ENCODE results near the gene CEP128. TPM values are rescaled to one million over a fixed set of nuclear protein-coding genes. Genes with fewer than 3 reads are reported as not detected.

Gene CEP128
- total RNA-seq, 1 experiment from 2014 or later, result 12.0 TPM

DNA sequence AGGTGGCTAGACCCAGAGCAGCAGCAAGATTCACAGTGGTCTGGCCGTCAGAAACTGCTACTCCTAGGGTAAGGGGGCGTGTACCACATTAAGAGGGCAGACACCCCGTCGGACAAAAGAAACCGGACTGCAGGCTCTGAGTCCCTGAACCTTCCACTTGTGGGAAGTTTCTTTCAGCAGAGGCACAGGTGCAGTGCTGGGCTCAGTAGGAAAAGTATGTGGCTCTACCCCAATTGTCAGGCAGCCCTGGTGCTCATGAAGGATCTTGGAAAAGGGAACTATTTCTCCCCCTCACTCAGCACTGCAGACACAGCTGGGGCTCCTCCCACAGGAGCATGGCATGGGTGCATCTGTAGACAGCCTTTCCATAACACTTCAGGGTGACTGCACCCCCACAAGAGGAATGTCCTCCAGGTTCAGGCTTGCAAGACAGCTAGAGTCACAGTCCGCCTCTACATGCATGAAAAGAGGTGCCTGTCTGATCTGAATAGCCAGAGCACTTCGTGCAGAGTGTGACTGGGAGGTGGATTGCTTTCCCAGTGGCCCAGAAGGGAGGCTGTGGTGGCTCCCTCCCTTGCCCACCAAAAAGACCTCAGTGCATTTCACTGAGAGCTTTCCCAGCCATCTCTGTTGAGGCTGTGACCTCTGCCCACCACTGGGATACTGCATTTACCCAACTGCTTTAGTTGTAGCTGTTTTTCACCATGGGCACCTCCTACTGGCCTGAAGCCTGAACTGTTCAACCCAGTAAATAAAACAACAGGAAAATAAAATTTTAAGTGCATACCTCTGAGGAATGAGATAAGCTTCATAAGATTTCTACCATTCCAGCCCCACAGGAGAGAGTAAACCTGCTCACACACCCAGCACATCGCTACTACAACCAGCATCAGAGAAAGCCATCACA lies 14.2 kb downstream of the CEP128 start:
- TF ChIP-seq JUN (CRISPR knock-in tag; IDR thresholded peaks at IDR 0.05) (no peak), PRRX2 (CRISPR knock-in tag; IDR thresholded peaks at IDR 0.05) (no peak), SOX15 (CRISPR knock-in tag; IDR thresholded peaks at IDR 0.05) (no peak), ZNF416 (CRISPR knock-in tag; IDR thresholded peaks at IDR 0.05) (no peak), EMX1 (CRISPR knock-in tag; IDR thresholded peaks at IDR 0.05) (no peak), TEAD1 (CRISPR knock-in tag; IDR thresholded peaks at IDR 0.05) (no peak), JAZF1 (CRISPR knock-in tag; IDR thresholded peaks at IDR 0.05) (no peak), NR2C2 (CRISPR knock-in tag; IDR thresholded peaks at IDR 0.05) (no peak), TP53 (CRISPR knock-in tag; IDR thresholded peaks at IDR 0.05) (no peak), ZNF281 (CRISPR knock-in tag; IDR thresholded peaks at IDR 0.05) (no peak), ESRRA (CRISPR knock-in tag; IDR thresholded peaks at IDR 0.05; ENCODE audit: borderline replicate concordance) (no peak), CBFB (CRISPR knock-in tag; IDR thresholded peaks at IDR 0.05; ENCODE audit: low read depth) (no peak), ATF1 (CRISPR knock-in tag; IDR thresholded peaks at IDR 0.05) (no peak), ZSCAN18 (CRISPR knock-in tag; IDR thresholded peaks at IDR 0.05) (no peak)
- TF ChIP-seq, protein P1, sequence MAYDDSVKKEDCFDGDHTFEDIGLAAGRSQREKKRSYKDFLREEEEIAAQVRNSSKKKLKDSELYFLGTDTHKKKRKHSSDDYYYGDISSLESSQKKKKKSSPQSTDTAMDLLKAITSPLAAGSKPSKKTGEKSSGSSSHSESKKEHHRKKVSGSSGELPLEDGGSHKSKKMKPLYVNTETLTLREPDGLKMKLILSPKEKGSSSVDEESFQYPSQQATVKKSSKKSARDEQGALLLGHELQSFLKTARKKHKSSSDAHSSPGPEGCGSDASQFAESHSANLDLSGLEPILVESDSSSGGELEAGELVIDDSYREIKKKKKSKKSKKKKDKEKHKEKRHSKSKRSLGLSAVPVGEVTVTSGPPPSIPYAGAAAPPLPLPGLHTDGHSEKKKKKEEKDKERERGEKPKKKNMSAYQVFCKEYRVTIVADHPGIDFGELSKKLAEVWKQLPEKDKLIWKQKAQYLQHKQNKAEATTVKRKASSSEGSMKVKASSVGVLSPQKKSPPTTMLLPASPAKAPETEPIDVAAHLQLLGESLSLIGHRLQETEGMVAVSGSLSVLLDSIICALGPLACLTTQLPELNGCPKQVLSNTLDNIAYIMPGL (CRISPR knock-in tag; IDR thresholded peaks at IDR 0.05), result no peak
- TF ChIP-seq, protein P2, sequence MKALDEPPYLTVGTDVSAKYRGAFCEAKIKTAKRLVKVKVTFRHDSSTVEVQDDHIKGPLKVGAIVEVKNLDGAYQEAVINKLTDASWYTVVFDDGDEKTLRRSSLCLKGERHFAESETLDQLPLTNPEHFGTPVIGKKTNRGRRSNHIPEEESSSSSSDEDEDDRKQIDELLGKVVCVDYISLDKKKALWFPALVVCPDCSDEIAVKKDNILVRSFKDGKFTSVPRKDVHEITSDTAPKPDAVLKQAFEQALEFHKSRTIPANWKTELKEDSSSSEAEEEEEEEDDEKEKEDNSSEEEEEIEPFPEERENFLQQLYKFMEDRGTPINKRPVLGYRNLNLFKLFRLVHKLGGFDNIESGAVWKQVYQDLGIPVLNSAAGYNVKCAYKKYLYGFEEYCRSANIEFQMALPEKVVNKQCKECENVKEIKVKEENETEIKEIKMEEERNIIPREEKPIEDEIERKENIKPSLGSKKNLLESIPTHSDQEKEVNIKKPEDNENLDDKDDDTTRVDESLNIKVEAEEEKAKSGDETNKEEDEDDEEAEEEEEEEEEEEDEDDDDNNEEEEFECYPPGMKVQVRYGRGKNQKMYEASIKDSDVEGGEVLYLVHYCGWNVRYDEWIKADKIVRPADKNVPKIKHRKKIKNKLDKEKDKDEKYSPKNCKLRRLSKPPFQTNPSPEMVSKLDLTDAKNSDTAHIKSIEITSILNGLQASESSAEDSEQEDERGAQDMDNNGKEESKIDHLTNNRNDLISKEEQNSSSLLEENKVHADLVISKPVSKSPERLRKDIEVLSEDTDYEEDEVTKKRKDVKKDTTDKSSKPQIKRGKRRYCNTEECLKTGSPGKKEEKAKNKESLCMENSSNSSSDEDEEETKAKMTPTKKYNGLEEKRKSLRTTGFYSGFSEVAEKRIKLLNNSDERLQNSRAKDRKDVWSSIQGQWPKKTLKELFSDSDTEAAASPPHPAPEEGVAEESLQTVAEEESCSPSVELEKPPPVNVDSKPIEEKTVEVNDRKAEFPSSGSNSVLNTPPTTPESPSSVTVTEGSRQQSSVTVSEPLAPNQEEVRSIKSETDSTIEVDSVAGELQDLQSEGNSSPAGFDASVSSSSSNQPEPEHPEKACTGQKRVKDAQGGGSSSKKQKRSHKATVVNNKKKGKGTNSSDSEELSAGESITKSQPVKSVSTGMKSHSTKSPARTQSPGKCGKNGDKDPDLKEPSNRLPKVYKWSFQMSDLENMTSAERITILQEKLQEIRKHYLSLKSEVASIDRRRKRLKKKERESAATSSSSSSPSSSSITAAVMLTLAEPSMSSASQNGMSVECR (CRISPR knock-in tag; IDR thresholded peaks at IDR 0.05; ENCODE audit: borderline replicate concordance), result no peak
- TF ChIP-seq, protein P3, sequence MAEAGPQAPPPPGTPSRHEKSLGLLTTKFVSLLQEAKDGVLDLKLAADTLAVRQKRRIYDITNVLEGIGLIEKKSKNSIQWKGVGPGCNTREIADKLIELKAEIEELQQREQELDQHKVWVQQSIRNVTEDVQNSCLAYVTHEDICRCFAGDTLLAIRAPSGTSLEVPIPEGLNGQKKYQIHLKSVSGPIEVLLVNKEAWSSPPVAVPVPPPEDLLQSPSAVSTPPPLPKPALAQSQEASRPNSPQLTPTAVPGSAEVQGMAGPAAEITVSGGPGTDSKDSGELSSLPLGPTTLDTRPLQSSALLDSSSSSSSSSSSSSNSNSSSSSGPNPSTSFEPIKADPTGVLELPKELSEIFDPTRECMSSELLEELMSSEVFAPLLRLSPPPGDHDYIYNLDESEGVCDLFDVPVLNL (CRISPR knock-in tag; IDR thresholded peaks at IDR 0.05; ENCODE audit: borderline replicate concordance, low read depth), result no peak
- TF ChIP-seq, protein P4, sequence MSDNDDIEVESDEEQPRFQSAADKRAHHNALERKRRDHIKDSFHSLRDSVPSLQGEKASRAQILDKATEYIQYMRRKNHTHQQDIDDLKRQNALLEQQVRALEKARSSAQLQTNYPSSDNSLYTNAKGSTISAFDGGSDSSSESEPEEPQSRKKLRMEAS (CRISPR knock-in tag; IDR thresholded peaks at IDR 0.05), result no peak
- ChIA-PET CTCF (interaction anchor here (0.5 to 1.7 kb wide), 10 partner anchors 14 to 893 kb away, joined by 3 to 13 read pairs (median 4); partner anchors contain the start of genes CEP128 and TSHR), POLR2A (no interaction called here)
- Mint-ChIP-seq H3K4me1 (peaks cover 38% of the 10 kb centered on the region), H3K4me3 (no peak overlapping the region), H3K36me3 (no peaks in the 10 kb centered on the region; the same call in 1 of the 2 replicates), H3K9me3 (peaks cover 12% of the 10 kb centered on the region), H3K27ac (no peak overlapping the region), H3K27me3 (ENCODE audit: low read depth) (no peaks in the 10 kb centered on the region)
- ATAC-seq, result peak; percentile 89
- peak; percentile 29 for DNase-seq (ENCODE audit: low spot score)

Measured in WTC11 (cell line).